ENCODE measurements around the gene GYS1.
A peak's percentile ranks its signal among the peaks of the same experiment; 100 is the strongest.

The GYS1 gene

DNA sequence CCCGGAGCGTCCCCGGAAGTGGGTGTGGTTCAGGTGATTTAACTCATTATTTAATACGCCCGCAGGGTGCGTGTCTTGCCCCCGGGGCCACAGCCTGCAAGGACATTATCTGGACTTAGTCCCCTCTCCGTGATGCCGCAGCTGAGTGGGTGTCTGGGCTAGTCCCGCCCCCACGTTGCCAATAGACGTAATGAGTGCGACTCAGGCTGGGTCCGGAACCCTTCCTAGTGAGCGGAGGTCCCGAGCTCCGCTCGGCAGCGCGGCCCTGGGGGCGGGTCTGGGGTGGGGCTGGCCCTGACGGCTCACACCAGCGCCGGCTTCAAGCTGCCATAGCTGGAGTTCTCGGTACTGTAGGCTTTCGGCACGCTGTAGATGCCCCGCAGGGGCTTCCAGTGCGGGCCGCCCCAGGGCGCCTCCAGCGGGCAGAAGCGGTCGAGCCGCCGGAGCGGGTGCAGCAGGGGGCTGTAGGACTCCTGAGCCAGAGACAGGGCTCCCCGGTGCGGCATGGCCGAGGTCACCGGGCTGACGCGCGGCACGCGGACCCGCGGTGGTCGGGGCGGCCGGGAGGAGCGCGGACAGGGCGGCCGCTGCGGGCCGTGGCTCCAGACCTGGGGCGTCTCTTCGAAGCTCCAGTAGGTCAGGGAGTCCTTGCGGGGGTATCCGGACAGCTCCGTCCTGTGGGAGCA is 24.7 kb upstream of the GYS1 start:
- peak; percentile 69 for DNase-seq

DNA sequence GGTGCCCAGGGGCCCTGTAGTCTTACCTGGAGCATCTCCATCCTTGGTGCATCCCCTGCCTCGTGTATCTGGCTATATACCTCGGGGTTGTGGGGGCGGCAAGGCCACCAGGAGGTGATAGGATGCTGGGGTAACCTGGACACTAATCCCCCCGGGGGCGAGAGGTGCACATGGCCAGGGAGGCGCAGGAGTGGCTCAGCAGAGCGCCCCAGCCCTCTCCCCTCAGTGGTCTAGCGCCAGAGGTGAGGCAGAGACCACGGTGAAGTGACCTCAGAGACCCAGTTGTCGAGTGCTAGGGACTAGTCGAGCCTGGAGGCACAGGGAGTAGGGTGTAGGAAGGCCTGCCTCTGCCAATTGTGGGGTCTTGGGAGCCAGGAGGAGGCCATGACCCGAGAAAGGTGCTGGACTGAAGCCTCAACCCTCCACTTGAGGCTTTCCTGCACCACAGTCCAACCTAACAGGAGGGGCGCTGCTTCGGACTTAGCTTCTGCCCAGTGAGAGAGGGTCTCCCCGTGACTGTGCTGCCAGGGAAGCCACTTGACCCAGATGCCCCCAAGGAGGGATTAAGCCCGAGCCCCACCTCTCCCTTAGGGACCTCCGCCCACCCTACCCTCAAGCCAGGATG is 24.0 kb upstream of the GYS1 start, which contains the start of gene LHB:
LHB (minus strand) TSS at position 51 of the 625 bp plus-strand sequence; CDS start at position 41, 10 bp downstream.
- DNase-seq: no peak

- DNase-seq: no peak
Observed at GRCh38 chr19:49016067-49016839, 23.1 kb upstream of the GYS1 start.

DNA sequence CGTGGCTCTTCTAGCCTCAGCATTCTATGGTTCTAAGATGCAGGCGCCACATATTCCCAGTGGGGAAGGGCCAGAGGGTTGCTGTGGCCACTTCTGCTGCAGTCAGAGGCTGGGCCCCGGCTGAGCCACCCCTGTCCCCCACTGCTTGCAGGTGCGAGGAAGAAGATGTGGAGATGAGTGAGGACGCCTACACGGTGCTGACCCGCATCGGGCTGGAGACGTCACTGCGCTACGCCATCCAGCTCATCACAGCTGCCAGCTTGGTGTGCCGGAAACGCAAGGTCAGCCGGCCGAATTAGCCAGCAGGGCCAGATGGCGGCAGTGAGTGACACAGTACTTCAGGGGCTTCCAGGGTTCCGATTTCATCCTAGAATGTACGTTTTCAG is 21.8 kb upstream of the GYS1 start:
- DNase-seq: no peak

GRCh38 chr19:49014123-49014869 is 21.2 kb upstream of the GYS1 start:
- DNase-seq: no peak

- no peak for DNase-seq
Observed at GRCh38 chr19:49011194-49011593, 18.1 kb upstream of the GYS1 start.

- DNase-seq: no peak
Observed at GRCh38 chr19:49010453-49010852, 17.3 kb upstream of the GYS1 start.

- DNase-seq: no peak
Observed at GRCh38 chr19:49009828-49010227, 16.7 kb upstream of the GYS1 start.

DNA sequence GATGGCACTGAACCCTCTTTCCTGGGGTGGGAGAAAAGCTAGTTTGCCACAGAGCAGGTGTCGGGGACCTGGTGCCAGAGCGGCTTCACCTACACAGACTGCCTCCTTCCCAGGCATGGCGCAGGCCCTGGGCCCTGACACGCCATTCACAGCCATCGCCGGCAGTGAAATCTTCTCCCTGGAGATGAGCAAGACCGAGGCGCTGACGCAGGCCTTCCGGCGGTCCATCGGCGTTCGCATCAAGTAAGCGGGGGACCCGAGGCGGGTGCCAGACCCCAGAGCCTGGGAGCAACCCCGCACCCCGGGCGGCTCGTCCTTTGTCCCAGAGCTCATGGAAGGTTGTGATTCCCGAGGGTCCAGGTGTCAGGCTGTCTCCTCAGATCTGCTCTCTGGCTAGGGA is 13.8 kb upstream of the GYS1 start:
- DNase-seq: no peak

DNA sequence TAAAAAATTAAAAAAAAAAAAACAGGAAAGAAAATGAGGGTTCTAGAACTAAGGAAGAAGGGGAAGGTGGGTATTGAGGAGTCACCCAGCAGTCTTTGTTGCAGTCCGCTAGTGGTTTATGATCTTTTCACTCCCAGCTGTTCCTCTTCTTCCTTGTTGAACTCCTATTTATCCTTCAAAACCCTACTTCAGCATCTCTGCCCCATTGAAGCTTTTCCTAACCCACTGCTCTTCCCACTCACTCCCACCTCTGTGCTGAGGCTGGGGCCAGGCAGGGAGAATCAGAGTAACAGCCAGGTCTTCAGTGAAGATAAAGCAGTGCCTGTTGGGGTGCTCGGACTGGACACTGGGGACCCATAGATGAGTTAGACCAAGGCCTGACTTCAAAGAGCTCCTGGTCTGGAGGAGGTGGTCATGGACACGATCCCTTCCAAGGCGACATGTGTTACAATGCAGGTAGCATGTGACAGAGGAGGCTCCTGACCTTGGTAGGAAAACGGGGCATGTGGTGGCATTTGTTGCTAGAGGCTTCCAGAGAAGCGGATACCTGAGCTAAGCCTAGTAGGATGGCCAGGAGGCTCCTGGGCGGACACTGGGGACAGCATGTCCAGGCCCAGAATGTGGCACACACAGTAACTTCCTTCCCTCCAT is 12.0 kb upstream of the GYS1 start:
- DNase-seq: no peak

DNA sequence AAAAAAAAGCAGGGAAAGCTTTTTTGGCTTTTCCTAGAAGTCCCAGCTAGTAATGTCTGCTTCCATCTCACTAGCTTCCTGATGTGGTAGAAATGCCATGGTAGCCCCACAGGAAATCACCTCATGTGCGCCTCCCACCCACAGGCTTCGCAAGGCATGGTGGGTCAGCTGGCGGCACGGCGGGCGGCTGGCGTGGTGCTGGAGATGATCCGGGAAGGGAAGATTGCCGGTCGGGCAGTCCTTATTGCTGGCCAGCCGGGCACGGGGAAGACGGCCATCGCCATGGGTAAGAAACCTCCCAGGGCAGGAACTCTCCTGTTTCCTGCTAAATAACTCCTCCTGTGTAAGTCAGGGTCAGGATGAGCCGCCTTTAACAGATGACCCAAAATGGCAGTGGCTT is 11.0 kb upstream of the GYS1 start:
- DNase-seq: no peak

- peak; percentile 74 for DNase-seq
Observed at GRCh38 chr19:48999481-49000325, 6.6 kb upstream of the GYS1 start.

DNA sequence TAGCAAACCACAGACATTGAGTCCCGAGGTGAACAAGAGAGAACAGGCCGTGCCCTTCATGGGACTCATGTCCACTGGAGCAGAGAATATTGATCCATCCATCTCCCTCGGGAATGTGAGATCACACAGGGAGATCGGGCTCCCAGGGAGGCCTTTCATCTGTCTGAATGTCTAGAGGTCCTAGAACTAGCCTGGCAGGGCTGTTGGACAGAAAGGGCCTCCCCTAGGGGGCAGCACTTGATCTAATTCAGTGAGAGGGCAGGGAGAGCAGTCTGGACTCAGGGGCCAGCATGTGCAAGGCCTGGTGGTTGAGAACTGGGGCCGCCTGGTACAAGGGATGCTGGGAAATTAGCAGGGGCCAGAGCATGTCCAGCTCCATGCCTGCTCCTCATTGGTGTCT is 4.9 kb upstream of the GYS1 start:
- DNase-seq: peak; percentile 53

DNA sequence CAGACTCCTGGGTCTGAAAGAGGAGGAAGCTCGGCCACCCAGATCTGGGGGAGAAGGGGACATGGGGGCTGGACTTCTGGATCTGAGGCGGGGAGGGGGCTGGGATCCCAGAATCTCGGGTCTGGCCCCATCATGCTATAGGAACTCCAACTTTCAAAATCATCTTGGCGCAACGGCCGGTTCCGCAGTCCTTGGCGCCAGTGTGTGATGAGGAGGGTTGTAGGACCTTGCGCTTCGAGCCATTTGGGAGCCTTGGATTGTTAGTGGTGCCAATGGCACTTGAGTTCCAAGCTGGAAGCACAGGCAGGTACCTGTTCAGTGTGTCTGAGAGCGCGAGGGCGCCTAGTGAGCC is 902 bp upstream of the GYS1 start:
- DNase-seq: no peak

- DNase-seq: no peak
Observed at GRCh38 chr19:48992581-48993174, 431 bp downstream of the GYS1 start.

GRCh38 chr19:48991873-48992580 is 1.1 kb downstream of the GYS1 start:
- no peak for DNase-seq

- no peak for DNase-seq
Observed at GRCh38 chr19:48991011-48991609, 2.0 kb downstream of the GYS1 start.

- DNase-seq: no peak
Observed at GRCh38 chr19:48990400-48990799, 2.7 kb downstream of the GYS1 start.

DNA sequence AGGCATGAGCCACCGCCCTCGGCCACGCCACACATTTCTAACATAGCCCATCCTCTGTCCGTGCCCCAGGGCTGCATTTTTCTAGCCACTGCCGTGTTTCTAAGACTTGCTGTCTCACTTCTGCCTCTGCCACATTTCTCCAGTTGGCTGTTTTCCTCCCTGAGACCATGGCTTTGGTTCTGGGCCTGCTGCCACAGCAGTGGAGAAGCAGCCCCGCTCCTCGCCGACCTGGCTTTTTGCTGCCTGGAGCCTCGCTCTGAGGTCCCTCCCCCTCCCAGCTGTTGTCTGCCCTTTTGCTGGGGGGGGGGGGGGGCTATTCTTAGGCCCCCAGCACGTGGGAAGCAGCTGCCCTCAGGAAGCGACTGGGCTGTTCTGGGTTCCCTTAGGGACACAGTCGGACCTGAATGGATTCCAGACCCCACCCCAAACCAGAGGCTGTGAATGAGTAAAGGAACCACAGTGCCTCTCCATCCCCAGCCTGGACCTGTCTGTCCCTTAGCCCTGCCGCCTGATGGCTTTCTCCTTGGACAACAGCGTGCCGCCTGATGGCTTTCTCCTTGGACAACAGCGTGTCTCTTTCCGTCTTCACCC is 3.3 kb downstream of the GYS1 start:
- no peak for DNase-seq

DNA sequence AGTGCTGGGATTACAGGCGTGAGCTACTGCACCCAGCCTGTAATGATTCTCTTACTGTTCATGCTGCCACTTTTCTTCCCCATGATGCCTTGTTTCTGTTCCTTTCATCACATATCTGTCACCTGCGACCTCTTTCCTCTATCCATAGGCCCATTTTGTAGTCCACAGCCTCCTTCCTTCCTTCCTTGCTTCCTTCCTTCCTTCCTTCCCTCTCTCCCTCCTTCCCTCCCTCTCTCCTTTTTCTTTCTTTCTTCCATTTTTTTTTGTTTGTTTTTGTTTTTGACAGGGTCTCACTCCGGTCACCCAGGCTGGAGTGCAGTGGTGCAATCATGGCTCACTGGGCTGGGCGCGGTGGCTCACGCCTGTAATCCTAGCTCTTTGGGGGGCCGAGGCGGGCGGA is 4.2 kb downstream of the GYS1 start:
- DNase-seq: no peak
